Heart left ventricle (tissue), 13 donors: ENCODE results near the gene UBE3B.

Experiments
- POLR2A ChIP-seq, 2 donors: fragments of 450-650 bp; IDR thresholded peaks; one replicate each; pipeline ENCODE4 v1.6.1; 2017; ENCODE audit warnings: antibody characterized with exemption in 2 of 2, mild to moderate bottlenecking in 2 of 2, moderate library complexity in 2 of 2
- TF ChIP-seq, protein P1 (sequence below), 12 donors: fragments of 200-600 bp; sonication (generic) in 4 of 12; IDR thresholded peaks; one replicate each; pipeline versions ENCODE4 v1.5.0 to v1.8.0; 2018 to 2022; ENCODE audit warnings: antibody characterized with exemption in 12 of 12, mild to moderate bottlenecking in 5 of 12
- donor health status: ischemic (EF 13 %, LVEDD 7.1; RV severe dilation, severe dysfunction).
- donor health status: DM: no; HTN: yes; CAD: no.
- donor health status: DM: no; HTN: no; CAD: no.
- donor health status: ischemic (EF 25% LVEDD 6.9; RV normal size, moderate dysfunction).
- donor health status: ischemic (EF 25% LVEDD 5.7; RV mildly dilated, moderate dysfunction).
- donor health status: ischemic (EF 35%, LVEDD 5.7; RV mildly dilated, moderate dysfunction).
- donor health status: nonischemic (EF 11% LVEDD 7.7; RV severe dilation, severe dysfunction).
- donor health status: DM: yes; HTN: yes; CAD: no.
- donor health status: PGD.
- donor health status: ischemic (EF 29% LVEDD 5.4; RV normal size, mild dysfunction).
- donor health status: nonischemic (EF 23%, LVEDD 6.1; RV moderate dilation, normal function).

DNA sequence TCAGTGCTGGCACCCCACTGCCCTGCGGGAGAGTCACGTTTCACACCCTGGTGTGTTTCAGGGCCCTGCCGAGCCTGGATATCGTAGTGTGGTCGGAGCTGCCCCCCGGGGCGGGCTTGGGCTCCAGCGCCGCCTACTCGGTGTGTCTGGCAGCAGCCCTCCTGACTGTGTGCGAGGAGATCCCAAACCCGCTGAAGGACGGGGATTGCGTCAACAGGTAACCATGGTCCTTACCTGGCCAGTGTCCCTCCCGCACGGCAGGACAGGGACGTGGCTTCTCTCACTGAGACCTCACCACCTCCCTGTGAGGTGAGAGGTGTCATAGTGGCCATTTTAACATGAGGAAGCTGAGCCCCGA, 103.9 kb downstream of the UBE3B start:
- TF ChIP-seq POLR2A (IDR thresholded peaks at IDR 0.05): no peak
- TF ChIP-seq, protein P1, sequence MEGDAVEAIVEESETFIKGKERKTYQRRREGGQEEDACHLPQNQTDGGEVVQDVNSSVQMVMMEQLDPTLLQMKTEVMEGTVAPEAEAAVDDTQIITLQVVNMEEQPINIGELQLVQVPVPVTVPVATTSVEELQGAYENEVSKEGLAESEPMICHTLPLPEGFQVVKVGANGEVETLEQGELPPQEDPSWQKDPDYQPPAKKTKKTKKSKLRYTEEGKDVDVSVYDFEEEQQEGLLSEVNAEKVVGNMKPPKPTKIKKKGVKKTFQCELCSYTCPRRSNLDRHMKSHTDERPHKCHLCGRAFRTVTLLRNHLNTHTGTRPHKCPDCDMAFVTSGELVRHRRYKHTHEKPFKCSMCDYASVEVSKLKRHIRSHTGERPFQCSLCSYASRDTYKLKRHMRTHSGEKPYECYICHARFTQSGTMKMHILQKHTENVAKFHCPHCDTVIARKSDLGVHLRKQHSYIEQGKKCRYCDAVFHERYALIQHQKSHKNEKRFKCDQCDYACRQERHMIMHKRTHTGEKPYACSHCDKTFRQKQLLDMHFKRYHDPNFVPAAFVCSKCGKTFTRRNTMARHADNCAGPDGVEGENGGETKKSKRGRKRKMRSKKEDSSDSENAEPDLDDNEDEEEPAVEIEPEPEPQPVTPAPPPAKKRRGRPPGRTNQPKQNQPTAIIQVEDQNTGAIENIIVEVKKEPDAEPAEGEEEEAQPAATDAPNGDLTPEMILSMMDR (IDR thresholded peaks at IDR 0.05): no peak
